ENCODE results near the gene RHEBL1. TPM values are rescaled to one million over a fixed set of nuclear protein-coding genes. Genes with fewer than 3 reads are reported as not detected.

RHEBL1 gene
- total and polyA plus RNA-seq, 4 donors = 0.29 to 1.2 (median 0.36) TPM; not detected in 1

DNA sequence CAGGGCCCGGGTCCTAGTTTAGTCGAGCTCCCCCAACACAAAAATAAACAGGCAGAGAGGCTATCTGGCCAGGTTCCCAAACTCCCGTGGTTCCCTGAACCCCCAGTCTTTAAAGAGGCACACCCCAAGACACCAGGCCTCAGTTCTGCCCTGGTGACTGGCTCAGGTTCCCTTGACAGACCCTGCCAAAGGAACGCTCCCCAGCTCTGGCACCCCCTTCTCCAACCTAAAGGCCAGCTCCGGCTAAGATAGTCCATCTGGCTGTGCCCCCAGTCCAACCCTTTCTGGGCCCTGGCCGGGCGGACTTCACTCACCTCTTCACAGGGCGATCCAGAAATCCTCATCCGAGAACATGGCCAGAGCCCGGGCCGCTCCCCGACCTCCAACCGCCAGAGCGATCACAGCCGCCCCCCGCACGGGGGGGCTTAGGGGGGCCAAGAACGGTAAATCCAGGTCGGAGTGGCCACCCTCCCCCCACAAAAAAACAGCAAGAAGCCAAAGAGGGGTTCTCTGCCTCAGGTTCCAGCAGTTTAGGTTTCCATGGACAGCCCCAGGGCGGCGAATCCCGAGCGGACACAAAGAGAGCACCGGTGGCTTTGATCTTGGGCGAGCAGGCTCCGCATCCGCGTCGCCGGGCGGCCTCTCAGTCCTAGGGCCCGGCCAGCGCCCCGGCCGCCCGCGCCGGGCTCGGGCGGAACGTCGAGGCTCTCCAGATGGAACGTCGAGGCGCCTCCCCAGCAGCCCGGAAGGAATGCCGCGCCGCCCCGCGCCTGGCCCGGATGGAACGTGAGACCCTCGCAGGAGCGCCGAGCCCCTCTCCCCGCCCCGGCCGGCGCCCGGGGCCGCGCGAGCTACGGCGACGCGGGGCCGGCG lies 10.2 kb downstream of the RHEBL1 start:
- Histone ChIP-seq H3K4me1 (ENCODE audit: control insufficient read depth in 4 of 4, insufficient read depth in 4 of 4, low read length in 3 of 4) (peaks cover 11 to 64% (median 56%) of the 10 kb centered on the region in 4 donors), H3K9ac (ENCODE audit: low read depth in 1 of 2, low read length in 2 of 2) (peak overlapping the region; percentile 58 to 84), H3K27me3 (ENCODE audit: control insufficient read depth in 4 of 4, insufficient read depth in 4 of 4, low read length in 3 of 4) (no peaks in the 10 kb centered on the region), H3K27ac (ENCODE audit: low read depth in 1 of 2, low read length in 2 of 2) (peak overlapping the region; percentile 95), H3K36me3 (ENCODE audit: control insufficient read depth in 4 of 4, insufficient read depth in 3 of 4, low read depth in 1 of 4, low read length in 3 of 4) (peaks cover 0 to under 1% (median 0%) of the 10 kb centered on the region in 4 donors), H3K9me3 (ENCODE audit: control insufficient read depth in 4 of 4, low read length in 3 of 4) (no peaks in the 10 kb centered on the region), H3K4me3 (ENCODE audit: low read depth in 1 of 3, low read length in 3 of 3) (peak overlapping the region; percentile 55 to 92 (median 91))
- DNase-seq (ENCODE audit: low spot score) = peak; percentile 60
- under 1% methylated on average over 70 of the region's 70 CpGs for WGBS
- TF ChIP-seq TAF1 (conservative IDR thresholded peaks at IDR 0.05) (no peak), GABPA (IDR thresholded peaks at IDR 0.05 in 1 of 2, conservative IDR thresholded peaks at IDR 0.05 in 1 of 2) (no peak), FOXA2 (IDR thresholded peaks at IDR 0.05) (no peak)

DNA sequence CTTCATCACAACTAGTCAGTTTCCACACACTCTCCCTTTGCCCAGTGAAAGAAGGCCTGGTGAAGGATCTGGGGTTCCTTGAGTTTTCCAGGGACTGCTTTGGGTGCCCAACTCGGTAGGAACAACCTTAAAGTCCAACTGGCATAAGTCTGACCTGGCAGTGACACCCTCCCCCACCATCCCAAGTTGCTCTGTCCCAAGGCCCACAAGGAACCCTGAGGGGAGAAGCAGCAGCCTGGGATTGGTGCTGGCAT lies 10.8 kb downstream of the RHEBL1 start:
- no peak for DNase-seq (ENCODE audit: low spot score)
- peak overlapping the region; percentile 55 to 92 (median 91) for H3K4me3 ChIP-seq (ENCODE audit: low read depth in 1 of 3, low read length in 3 of 3)
- H3K9me3 ChIP-seq (ENCODE audit: control insufficient read depth in 4 of 4, low read length in 3 of 4) = no peaks in the 10 kb centered on the region
- peak overlapping the region; percentile 95 for H3K27ac ChIP-seq (ENCODE audit: low read depth in 1 of 2, low read length in 2 of 2)
- TF ChIP-seq, protein P1, sequence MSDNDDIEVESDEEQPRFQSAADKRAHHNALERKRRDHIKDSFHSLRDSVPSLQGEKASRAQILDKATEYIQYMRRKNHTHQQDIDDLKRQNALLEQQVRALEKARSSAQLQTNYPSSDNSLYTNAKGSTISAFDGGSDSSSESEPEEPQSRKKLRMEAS (IDR thresholded peaks at IDR 0.05) = no peak
- no peak for TF ChIP-seq RXRA (IDR thresholded peaks at IDR 0.05)
- TF ChIP-seq FOXA2 (IDR thresholded peaks at IDR 0.05) = no peak
- no peak for TF ChIP-seq GABPA (IDR thresholded peaks at IDR 0.05 in 1 of 2, conservative IDR thresholded peaks at IDR 0.05 in 1 of 2)
- TF ChIP-seq HNF4A (conservative IDR thresholded peaks at IDR 0.05) = no peak
- TF ChIP-seq, protein P2, sequence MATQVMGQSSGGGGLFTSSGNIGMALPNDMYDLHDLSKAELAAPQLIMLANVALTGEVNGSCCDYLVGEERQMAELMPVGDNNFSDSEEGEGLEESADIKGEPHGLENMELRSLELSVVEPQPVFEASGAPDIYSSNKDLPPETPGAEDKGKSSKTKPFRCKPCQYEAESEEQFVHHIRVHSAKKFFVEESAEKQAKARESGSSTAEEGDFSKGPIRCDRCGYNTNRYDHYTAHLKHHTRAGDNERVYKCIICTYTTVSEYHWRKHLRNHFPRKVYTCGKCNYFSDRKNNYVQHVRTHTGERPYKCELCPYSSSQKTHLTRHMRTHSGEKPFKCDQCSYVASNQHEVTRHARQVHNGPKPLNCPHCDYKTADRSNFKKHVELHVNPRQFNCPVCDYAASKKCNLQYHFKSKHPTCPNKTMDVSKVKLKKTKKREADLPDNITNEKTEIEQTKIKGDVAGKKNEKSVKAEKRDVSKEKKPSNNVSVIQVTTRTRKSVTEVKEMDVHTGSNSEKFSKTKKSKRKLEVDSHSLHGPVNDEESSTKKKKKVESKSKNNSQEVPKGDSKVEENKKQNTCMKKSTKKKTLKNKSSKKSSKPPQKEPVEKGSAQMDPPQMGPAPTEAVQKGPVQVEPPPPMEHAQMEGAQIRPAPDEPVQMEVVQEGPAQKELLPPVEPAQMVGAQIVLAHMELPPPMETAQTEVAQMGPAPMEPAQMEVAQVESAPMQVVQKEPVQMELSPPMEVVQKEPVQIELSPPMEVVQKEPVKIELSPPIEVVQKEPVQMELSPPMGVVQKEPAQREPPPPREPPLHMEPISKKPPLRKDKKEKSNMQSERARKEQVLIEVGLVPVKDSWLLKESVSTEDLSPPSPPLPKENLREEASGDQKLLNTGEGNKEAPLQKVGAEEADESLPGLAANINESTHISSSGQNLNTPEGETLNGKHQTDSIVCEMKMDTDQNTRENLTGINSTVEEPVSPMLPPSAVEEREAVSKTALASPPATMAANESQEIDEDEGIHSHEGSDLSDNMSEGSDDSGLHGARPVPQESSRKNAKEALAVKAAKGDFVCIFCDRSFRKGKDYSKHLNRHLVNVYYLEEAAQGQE (IDR thresholded peaks at IDR 0.05) = no peak
- TF ChIP-seq RAD21 (IDR thresholded peaks at IDR 0.05) = no peak
- no peak for TF ChIP-seq TAF1 (conservative IDR thresholded peaks at IDR 0.05)
- TF ChIP-seq, protein P3, sequence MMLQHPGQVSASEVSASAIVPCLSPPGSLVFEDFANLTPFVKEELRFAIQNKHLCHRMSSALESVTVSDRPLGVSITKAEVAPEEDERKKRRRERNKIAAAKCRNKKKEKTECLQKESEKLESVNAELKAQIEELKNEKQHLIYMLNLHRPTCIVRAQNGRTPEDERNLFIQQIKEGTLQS (IDR thresholded peaks at IDR 0.05) = no peak
- TF ChIP-seq NR2F2 (IDR thresholded peaks at IDR 0.05) = no peak
- TF ChIP-seq, protein P4, sequence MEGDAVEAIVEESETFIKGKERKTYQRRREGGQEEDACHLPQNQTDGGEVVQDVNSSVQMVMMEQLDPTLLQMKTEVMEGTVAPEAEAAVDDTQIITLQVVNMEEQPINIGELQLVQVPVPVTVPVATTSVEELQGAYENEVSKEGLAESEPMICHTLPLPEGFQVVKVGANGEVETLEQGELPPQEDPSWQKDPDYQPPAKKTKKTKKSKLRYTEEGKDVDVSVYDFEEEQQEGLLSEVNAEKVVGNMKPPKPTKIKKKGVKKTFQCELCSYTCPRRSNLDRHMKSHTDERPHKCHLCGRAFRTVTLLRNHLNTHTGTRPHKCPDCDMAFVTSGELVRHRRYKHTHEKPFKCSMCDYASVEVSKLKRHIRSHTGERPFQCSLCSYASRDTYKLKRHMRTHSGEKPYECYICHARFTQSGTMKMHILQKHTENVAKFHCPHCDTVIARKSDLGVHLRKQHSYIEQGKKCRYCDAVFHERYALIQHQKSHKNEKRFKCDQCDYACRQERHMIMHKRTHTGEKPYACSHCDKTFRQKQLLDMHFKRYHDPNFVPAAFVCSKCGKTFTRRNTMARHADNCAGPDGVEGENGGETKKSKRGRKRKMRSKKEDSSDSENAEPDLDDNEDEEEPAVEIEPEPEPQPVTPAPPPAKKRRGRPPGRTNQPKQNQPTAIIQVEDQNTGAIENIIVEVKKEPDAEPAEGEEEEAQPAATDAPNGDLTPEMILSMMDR (IDR thresholded peaks at IDR 0.05; ENCODE audit: low read depth, low read length, missing input control) = no peak
- peak overlapping the region; percentile 58 to 84 for H3K9ac ChIP-seq (ENCODE audit: low read depth in 1 of 2, low read length in 2 of 2)
- 0% methylated on average over 1 of the region's 1 CpG for WGBS
- no peaks in the 10 kb centered on the region for H3K27me3 ChIP-seq (ENCODE audit: control insufficient read depth in 4 of 4, insufficient read depth in 4 of 4, low read length in 3 of 4)
- H3K4me1 ChIP-seq (ENCODE audit: control insufficient read depth in 4 of 4, insufficient read depth in 4 of 4, low read length in 3 of 4) = peaks cover 11 to 59% (median 50%) of the 10 kb centered on the region in 4 donors
- H3K36me3 ChIP-seq (ENCODE audit: control insufficient read depth in 4 of 4, insufficient read depth in 3 of 4, low read depth in 1 of 4, low read length in 3 of 4) = peaks cover 0 to 6% (median under 1%) of the 10 kb centered on the region in 4 donors
